CD4-positive, alpha-beta T cell treated with Interleukin-15 for 1 hour (primary cell): ENCODE data around the gene CSNK1G2.

Experiments
- DNase-seq: peaks from one replicate; pipeline ENCODE4 v3.0.0-alpha.2; 2020

The CSNK1G2 gene

GRCh38 chr19:1991018-1991913, 50.3 kb downstream of the CSNK1G2 start:
- DNase-seq = no peak

GRCh38 chr19:1992759-1993260, 51.8 kb downstream of the CSNK1G2 start:
- DNase-seq = no peak

- DNase-seq = no peak
These were observed 56.6 kb downstream of the CSNK1G2 start for GRCh38 chr19:1997353-1998233.

- no peak for DNase-seq
These were observed 58.0 kb downstream of the CSNK1G2 start for GRCh38 chr19:1998712-1999708.

- no peak for DNase-seq
These were observed 59.0 kb downstream of the CSNK1G2 start for GRCh38 chr19:1999856-2000515.

- DNase-seq = no peak
These were observed 62.9 kb downstream of the CSNK1G2 start for GRCh38 chr19:2003874-2004273.

- no peak for DNase-seq
These were observed 69.2 kb downstream of the CSNK1G2 start for GRCh38 chr19:2010135-2010668.

GRCh38 chr19:2011169-2011568, 70.2 kb downstream of the CSNK1G2 start:
- DNase-seq = no peak

- DNase-seq = no peak
These were observed 72.1 kb downstream of the CSNK1G2 start for GRCh38 chr19:2012941-2013682.

GRCh38 chr19:2013683-2013961, 72.7 kb downstream of the CSNK1G2 start:
- no peak for DNase-seq

- DNase-seq = no peak
These were observed 73.2 kb downstream of the CSNK1G2 start for GRCh38 chr19:2014131-2014571.

- peak; percentile 34 for DNase-seq
These were observed 74.0 kb downstream of the CSNK1G2 start for GRCh38 chr19:2014731-2015607.

- peak; percentile 42 for DNase-seq
These were observed 74.6 kb downstream of the CSNK1G2 start, which contains the start of gene BTBD2 for GRCh38 chr19:2015608-2015950. TSS of gene BTBD2 (minus strand) at chr19:2015714. CDS start at chr19:2015703, 11 bp downstream.

GRCh38 chr19:2016041-2016807, 75.3 kb downstream of the CSNK1G2 start:
- peak; percentile 77 for DNase-seq

- DNase-seq = no peak
These were observed 77.8 kb downstream of the CSNK1G2 start for GRCh38 chr19:2018752-2019151.

GRCh38 chr19:2021453-2022140, 80.6 kb downstream of the CSNK1G2 start:
- no peak for DNase-seq

GRCh38 chr19:2022289-2022688, 81.3 kb downstream of the CSNK1G2 start:
- DNase-seq = no peak

- no peak for DNase-seq
These were observed 85.8 kb downstream of the CSNK1G2 start for GRCh38 chr19:2026770-2027169.
